Stomach (tissue), 4 donors: ENCODE results near the gene ESPNL.

Experiments used
- EP300 ChIP-seq: sonication (generic); formaldehyde crosslinking; IDR thresholded peaks from one replicate; pipeline ENCODE4 v1.6.1; 2017; ENCODE audit warnings: antibody characterized with exemption
- POLR2A ChIP-seq, 4 donors: fragments of 450-650 bp; IDR thresholded peaks; one replicate each; pipeline ENCODE4 v1.6.1; 2016; ENCODE audit warnings: antibody characterized with exemption in 4 of 4, control low read depth in 2 of 4, mild to moderate bottlenecking in 1 of 4, moderate library complexity in 1 of 4
- POLR2AphosphoS5 ChIP-seq, 3 donors: sonication (generic); formaldehyde crosslinking; IDR thresholded peaks; one replicate each; pipeline ENCODE4 v1.6.1; 2016; ENCODE audit warnings: antibody characterized with exemption in 3 of 3
- TF ChIP-seq, protein P1 (sequence below), 7 experiments: fragments of 450-650 bp in 4 of 7; fragments of 200-600 bp in 3 of 7; sonication (generic) in 3 of 7; IDR thresholded peaks; one replicate each; pipeline ENCODE4 v1.5.1; 2016 to 2019; ENCODE audit warnings: antibody characterized with exemption in 7 of 7, control low read depth in 2 of 7, mild to moderate bottlenecking in 1 of 7

DNA sequence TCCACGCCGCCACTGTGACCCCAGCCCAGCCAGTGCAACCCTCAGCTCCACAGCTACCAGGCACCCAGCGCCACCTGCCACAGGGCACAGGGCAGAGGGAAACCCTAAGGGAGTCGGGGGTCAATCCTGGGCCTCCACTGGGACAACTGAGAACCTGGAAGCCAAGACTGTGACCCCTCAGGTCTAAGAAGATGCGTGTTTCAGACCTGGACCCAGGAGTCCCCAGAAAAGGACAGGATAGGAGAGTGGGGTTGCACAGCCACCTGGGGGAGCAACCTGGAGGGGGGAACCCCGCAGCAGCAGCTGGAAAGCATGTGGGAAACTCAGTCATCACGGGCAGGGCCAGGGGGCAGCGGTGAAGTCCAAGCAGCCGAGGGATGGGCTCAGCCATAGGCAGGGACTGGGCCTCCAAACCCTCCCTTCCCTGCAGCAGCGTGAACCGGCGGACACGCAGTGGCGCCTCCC, 4.1 kb downstream of the ESPNL start:
- TF ChIP-seq, protein P1, sequence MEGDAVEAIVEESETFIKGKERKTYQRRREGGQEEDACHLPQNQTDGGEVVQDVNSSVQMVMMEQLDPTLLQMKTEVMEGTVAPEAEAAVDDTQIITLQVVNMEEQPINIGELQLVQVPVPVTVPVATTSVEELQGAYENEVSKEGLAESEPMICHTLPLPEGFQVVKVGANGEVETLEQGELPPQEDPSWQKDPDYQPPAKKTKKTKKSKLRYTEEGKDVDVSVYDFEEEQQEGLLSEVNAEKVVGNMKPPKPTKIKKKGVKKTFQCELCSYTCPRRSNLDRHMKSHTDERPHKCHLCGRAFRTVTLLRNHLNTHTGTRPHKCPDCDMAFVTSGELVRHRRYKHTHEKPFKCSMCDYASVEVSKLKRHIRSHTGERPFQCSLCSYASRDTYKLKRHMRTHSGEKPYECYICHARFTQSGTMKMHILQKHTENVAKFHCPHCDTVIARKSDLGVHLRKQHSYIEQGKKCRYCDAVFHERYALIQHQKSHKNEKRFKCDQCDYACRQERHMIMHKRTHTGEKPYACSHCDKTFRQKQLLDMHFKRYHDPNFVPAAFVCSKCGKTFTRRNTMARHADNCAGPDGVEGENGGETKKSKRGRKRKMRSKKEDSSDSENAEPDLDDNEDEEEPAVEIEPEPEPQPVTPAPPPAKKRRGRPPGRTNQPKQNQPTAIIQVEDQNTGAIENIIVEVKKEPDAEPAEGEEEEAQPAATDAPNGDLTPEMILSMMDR (IDR thresholded peaks at IDR 0.05), result no peak
- TF ChIP-seq POLR2A (IDR thresholded peaks at IDR 0.05) (no peak), EP300 (no peak), POLR2AphosphoS5 (IDR thresholded peaks at IDR 0.05) (no peak)
